ENCODE results near the gene BACH2. TPM values are rescaled to one million over a fixed set of nuclear protein-coding genes. Genes with fewer than 3 reads are reported as not detected.

BACH2 gene
- total RNA-seq, 1 experiment from 2014 or later, result 3.3 TPM

DNA sequence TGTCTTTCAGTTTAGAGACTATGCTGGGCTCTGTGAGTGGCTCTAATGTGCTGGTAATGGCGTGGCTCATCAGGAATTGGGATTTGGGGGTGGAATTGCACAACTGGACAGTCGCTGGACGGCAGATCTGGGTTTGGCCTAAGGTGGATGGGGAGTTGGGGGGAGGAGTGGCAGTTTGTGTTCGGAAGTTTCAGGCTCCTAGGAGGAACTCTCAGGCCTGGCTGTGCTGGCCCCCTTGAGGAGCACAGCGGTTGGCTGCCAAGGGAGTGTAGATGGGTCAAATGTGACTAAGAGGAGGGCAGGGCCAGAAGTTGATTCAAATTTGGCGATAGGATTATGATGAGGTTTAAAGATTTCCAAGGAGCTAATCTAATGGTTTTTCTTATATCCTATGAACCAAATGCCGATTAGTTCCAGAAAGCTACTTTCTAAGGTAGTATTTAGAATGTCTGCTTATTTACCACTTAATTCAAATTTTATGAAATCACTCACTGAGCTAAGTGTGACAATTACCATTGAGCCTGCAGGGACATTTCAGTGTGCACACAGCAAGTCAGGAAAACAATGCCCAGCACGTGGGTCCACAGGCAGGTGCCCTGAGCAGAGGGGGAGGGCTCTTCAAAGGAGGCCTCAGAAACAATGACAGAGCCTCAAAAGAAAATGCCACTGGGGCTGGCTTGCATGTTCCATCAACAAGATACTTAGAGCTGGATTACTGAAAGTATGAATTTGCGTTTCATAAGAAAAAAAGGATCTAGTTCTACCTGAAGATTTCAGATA lies 291.4 kb downstream of the BACH2 start:
- ATAC-seq, result no peak

More for the DNA sequence above, 291.4 kb downstream of the BACH2 start:
- Histone ChIP-seq H4K20me1 (ENCODE audit: insufficient read depth) (no peaks in the 10 kb centered on the region), H3K36me3 (ENCODE audit: control insufficient read depth in 1 of 2, insufficient read depth in 2 of 2, low read length in 2 of 2) (no peaks in the 10 kb centered on the region), H3K27me3 (ENCODE audit: insufficient read depth, low read length) (no peaks in the 10 kb centered on the region), H3K27ac (ENCODE audit: low read depth, low read length) (no peak overlapping the region), H3K9me2 (ENCODE audit: insufficient read depth) (no peaks in the 10 kb centered on the region), H3K4me1 (ENCODE audit: control insufficient read depth in 1 of 2, insufficient read depth in 2 of 2, low read length in 2 of 2) (peaks cover 6 to 35% of the 10 kb centered on the region in 2 experiments; a peak in 3 of 4 replicates), H3K9ac (ENCODE audit: low read length) (no peak overlapping the region), H2AFZ (ENCODE audit: low read depth, low read length, poor library complexity, severe bottlenecking) (no peak overlapping the region), H3K79me2 (ENCODE audit: insufficient read depth, low read length) (no peaks in the 10 kb centered on the region), H3K4me2 (ENCODE audit: low read length) (no peak overlapping the region), H3K4me3 (replicated peaks in 1 of 2; ENCODE audit: low read depth in 1 of 2, low read length in 2 of 2) (no peak overlapping the region), H3K9me3 (ENCODE audit: control insufficient read depth in 1 of 2, insufficient read depth in 1 of 2, low read depth in 1 of 2, low read length in 2 of 2) (no peaks in the 10 kb centered on the region)
- intact Hi-C loops (cut with micrococcal nuclease), result no loop called here
- no TSS peak for BruUV-seq (replicated peaks)
- ChIA-PET CTCF (no interaction called here), POLR2A (no interaction called here), RAD21 (ENCODE audit: low non-redundant PET in 1 of 2, low total read pairs in 2 of 2, uncharacterized antibody in 2 of 2, unreplicated experiment in 2 of 2) (no interaction called here)
- DNase-seq (ENCODE audit: low read depth, low spot score), result no peak
- no peak for TF ChIP-seq ZFX (IDR thresholded peaks at IDR 0.05)
- TF ChIP-seq, protein P1, sequence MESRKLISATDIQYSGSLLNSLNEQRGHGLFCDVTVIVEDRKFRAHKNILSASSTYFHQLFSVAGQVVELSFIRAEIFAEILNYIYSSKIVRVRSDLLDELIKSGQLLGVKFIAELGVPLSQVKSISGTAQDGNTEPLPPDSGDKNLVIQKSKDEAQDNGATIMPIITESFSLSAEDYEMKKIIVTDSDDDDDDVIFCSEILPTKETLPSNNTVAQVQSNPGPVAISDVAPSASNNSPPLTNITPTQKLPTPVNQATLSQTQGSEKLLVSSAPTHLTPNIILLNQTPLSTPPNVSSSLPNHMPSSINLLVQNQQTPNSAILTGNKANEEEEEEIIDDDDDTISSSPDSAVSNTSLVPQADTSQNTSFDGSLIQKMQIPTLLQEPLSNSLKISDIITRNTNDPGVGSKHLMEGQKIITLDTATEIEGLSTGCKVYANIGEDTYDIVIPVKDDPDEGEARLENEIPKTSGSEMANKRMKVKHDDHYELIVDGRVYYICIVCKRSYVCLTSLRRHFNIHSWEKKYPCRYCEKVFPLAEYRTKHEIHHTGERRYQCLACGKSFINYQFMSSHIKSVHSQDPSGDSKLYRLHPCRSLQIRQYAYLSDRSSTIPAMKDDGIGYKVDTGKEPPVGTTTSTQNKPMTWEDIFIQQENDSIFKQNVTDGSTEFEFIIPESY (IDR thresholded peaks at IDR 0.05; ENCODE audit: extremely low read depth, insufficient replicate concordance, low read length), result no peak
- TF ChIP-seq, protein P2, sequence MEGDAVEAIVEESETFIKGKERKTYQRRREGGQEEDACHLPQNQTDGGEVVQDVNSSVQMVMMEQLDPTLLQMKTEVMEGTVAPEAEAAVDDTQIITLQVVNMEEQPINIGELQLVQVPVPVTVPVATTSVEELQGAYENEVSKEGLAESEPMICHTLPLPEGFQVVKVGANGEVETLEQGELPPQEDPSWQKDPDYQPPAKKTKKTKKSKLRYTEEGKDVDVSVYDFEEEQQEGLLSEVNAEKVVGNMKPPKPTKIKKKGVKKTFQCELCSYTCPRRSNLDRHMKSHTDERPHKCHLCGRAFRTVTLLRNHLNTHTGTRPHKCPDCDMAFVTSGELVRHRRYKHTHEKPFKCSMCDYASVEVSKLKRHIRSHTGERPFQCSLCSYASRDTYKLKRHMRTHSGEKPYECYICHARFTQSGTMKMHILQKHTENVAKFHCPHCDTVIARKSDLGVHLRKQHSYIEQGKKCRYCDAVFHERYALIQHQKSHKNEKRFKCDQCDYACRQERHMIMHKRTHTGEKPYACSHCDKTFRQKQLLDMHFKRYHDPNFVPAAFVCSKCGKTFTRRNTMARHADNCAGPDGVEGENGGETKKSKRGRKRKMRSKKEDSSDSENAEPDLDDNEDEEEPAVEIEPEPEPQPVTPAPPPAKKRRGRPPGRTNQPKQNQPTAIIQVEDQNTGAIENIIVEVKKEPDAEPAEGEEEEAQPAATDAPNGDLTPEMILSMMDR (IDR thresholded peaks at IDR 0.05 in 2 of 3, conservative IDR thresholded peaks at IDR 0.05 in 1 of 3; ENCODE audit: borderline replicate concordance in 1 of 3, insufficient read depth in 1 of 3, low read depth in 2 of 3, low read length in 2 of 3), result no peak

All from HCT116 (cell line).